Hepatocyte (in vitro differentiated cells): ENCODE results near the gene FNDC3B. TPM values are rescaled to one million over a fixed set of nuclear protein-coding genes. Genes with fewer than 3 reads are reported as not detected.

Experiments used
- DNase-seq: peaks from one replicate; pipeline ENCODE4 v3.0.0-alpha.2; 2016; ENCODE audit warnings: low spot score
- H2AFZ ChIP-seq: fragments of 200-600 bp; sonication (generic); 2 replicates; pipeline ENCODE4 v1.6.0; 2016; ENCODE audit warnings: antibody characterized with exemption, mild to moderate bottlenecking
- H3K27ac ChIP-seq: fragments of 200-600 bp; sonication (generic); 2 replicates; pipeline ENCODE4 v1.5.1; 2016; ENCODE audit warnings: mild to moderate bottlenecking
- H3K27me3 ChIP-seq: fragments of 200-600 bp; sonication (generic); 2 replicates; pipeline ENCODE4 v1.6.1; 2016
- H3K36me3 ChIP-seq: fragments of 200-600 bp; sonication (generic); replicated peaks from 2 replicates; pipeline ENCODE4 v1.5.1; 2016; ENCODE audit warnings: low read depth; ENCODE audit not compliant: insufficient read depth
- H3K4me1 ChIP-seq: fragments of 200-600 bp; sonication (generic); 2 replicates; pipeline ENCODE4 v1.5.1; 2016; ENCODE audit warnings: mild to moderate bottlenecking, moderate library complexity; ENCODE audit not compliant: insufficient read depth
- H3K4me2 ChIP-seq: fragments of 200-600 bp; sonication (generic); 2 replicates; pipeline ENCODE4 v1.6.0; 2016
- H3K4me3 ChIP-seq: fragments of 200-600 bp; sonication (generic); 2 replicates; pipeline ENCODE4 v1.5.1; 2016; ENCODE audit warnings: mild to moderate bottlenecking
- H3K79me2 ChIP-seq: fragments of 200-600 bp; sonication (generic); 2 replicates; pipeline ENCODE4 v1.6.0; 2017; ENCODE audit warnings: mild to moderate bottlenecking
- H3K9me2 ChIP-seq: fragments of 200-600 bp; sonication (generic); replicated peaks from 2 replicates; pipeline ENCODE4 v1.6.0; 2017; ENCODE audit warnings: mild to moderate bottlenecking; ENCODE audit not compliant: insufficient read depth
- H3K9me3 ChIP-seq: fragments of 200-600 bp; sonication (generic); 2 replicates; pipeline ENCODE4 v1.5.1; 2016; ENCODE audit warnings: low read depth, mild to moderate bottlenecking
- H4K20me1 ChIP-seq: fragments of 200-600 bp; sonication (generic); 2 replicates; pipeline ENCODE4 v1.6.0; 2016; ENCODE audit warnings: mild to moderate bottlenecking; ENCODE audit not compliant: insufficient read depth, poor library complexity, severe bottlenecking
- EZH2 ChIP-seq: fragments of 200-600 bp; sonication (generic); IDR thresholded peaks from 2 replicates; pipeline ENCODE4 v1.6.1; 2016; ENCODE audit warnings: antibody characterized with exemption, mild to moderate bottlenecking, borderline replicate concordance
- EZH2phosphoT487 ChIP-seq: fragments of 200-600 bp; sonication (generic); IDR thresholded peaks from one replicate; pipeline ENCODE4 v1.6.1; 2018; ENCODE audit warnings: antibody characterized with exemption, mild to moderate bottlenecking, low read depth, moderate library complexity; ENCODE audit not compliant: unreplicated experiment, severe bottlenecking
- WGBS: methylation state at CpG from one replicate; pipeline ENCODE4 v1.1.6; 2016; ENCODE audit warnings: low lambda C conversion rate; ENCODE audit errors: missing lambda C conversion rate; 5-methylcytosine and 5-hydroxymethylcytosine counted together
- polyA plus RNA-seq: library from polyadenylated mRNA; unstranded; fragments of >200 nt; fragmentation: Nextera tagmentation; extraction: Ambion mirVana; gene quantifications from 2 replicates; pipeline ENCODE4 v1.2.1, GENCODE V29; 2016
- total RNA-seq: library from RNA; depleted of rRNA; stranded (reverse); fragments of >200 nt; gene quantifications from 2 replicates; pipeline ENCODE4 v1.2.3, GENCODE V29; 2014
- TF ChIP-seq, protein P1 (sequence below): fragments of 200-600 bp; sonication (generic); IDR thresholded peaks from 2 replicates; pipeline ENCODE4 v1.5.1; 2016; ENCODE audit warnings: antibody characterized with exemption, mild to moderate bottlenecking; ENCODE audit not compliant: poor library complexity

The FNDC3B gene
- total and polyA plus RNA-seq, 2 experiments from 2014 or later, result 61.2 to 113 TPM

DNA sequence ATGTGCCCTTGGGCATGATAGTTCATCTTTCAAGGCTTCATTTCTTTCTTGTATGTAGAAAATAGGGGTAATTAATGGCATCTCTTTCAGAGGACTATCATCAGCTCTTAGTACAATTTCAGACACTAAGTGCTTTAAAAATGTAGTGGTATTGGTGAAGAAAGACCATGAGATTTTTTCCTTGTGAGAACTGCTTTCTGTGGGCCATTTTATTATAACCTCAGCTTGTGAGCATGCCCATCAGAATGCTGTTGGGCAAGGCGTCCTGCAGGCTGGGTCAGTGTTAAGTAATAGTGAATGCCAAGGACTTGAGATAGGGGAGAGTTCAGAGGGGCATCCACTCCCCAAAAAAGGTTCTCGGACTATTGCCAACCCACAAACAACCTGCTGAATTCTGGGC is 221.0 kb downstream of the FNDC3B start:
- Histone ChIP-seq H3K79me2 (peaks cover 56% of the 10 kb centered on the region), H3K4me3 (no peak overlapping the region), H3K36me3 (no peaks in the 10 kb centered on the region), H3K9me2 (no peaks in the 10 kb centered on the region), H2AFZ (no peak overlapping the region), H3K9me3 (no peaks in the 10 kb centered on the region), H4K20me1 (no peaks in the 10 kb centered on the region), H3K4me2 (no peak overlapping the region), H3K27me3 (no peaks in the 10 kb centered on the region), H3K27ac (no peak overlapping the region), H3K4me1 (peaks cover 33% of the 10 kb centered on the region)
- 95% methylated on average over 2 of the region's 2 CpGs for WGBS
- DNase-seq, result no peak
- TF ChIP-seq, protein P1, sequence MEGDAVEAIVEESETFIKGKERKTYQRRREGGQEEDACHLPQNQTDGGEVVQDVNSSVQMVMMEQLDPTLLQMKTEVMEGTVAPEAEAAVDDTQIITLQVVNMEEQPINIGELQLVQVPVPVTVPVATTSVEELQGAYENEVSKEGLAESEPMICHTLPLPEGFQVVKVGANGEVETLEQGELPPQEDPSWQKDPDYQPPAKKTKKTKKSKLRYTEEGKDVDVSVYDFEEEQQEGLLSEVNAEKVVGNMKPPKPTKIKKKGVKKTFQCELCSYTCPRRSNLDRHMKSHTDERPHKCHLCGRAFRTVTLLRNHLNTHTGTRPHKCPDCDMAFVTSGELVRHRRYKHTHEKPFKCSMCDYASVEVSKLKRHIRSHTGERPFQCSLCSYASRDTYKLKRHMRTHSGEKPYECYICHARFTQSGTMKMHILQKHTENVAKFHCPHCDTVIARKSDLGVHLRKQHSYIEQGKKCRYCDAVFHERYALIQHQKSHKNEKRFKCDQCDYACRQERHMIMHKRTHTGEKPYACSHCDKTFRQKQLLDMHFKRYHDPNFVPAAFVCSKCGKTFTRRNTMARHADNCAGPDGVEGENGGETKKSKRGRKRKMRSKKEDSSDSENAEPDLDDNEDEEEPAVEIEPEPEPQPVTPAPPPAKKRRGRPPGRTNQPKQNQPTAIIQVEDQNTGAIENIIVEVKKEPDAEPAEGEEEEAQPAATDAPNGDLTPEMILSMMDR, result no peak
- TF ChIP-seq EZH2 (no peak), EZH2phosphoT487 (no peak)

DNA sequence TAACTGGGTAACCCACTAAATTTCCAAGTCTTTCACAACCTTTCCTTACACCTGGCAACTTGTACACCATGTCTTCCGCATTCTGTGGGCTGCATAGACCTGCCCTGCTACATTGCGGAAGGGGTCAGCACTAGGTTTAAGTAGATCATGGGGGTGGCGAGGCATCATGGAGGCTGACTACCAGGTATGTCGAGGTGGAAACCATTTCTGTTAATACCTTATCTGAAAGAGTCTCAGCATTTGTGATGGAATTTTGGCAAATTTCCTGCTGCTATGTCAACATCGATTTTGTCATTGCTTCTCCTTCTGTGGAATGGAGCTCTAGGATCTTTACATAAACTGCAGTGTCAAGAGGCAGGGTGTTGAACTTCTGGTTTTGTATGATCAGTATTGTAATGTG is 221.7 kb downstream of the FNDC3B start:
- Histone ChIP-seq H2AFZ (no peak overlapping the region), H3K4me2 (no peak overlapping the region), H3K4me3 (no peak overlapping the region), H3K9me3 (no peaks in the 10 kb centered on the region), H3K36me3 (no peaks in the 10 kb centered on the region), H3K4me1 (peaks cover 33% of the 10 kb centered on the region), H3K27ac (no peak overlapping the region), H3K9me2 (no peaks in the 10 kb centered on the region), H3K27me3 (no peaks in the 10 kb centered on the region), H4K20me1 (no peaks in the 10 kb centered on the region), H3K79me2 (peaks cover 60% of the 10 kb centered on the region)
- WGBS, result 94% methylated on average over 5 of the region's 5 CpGs
- DNase-seq, result no peak
- TF ChIP-seq EZH2phosphoT487 (no peak), EZH2 (no peak)
- TF ChIP-seq, protein P1, result no peak

DNA sequence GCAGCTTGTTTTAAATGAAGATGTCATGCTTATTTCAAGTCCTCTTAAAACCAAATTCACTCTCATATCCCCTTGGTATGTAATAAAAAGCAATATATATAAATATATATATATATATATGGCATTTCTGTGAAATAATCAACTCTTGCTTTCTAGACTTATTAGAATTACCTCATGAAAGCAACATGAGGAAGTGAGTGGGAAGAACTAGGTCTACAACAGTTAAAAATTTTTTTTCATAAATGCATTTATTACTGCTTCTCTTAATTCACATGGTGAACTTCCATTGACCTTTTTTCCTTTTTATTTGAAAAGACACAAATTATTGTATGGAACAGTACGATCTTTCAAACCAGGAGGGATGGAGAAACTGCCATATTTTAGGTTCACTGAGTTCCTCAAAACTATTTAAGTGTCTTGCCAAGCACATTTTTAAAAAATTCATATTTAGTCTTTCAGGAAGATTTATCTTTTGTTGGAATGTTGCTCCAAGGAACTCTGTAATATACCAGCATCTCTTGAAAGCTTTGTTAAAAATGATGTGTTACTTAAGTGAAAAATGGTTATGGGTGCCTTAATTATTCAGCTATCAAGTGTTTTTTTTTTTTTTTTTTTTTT is 223.7 kb downstream of the FNDC3B start:
- DNase-seq, result no peak
- H3K9me2 ChIP-seq, result no peaks in the 10 kb centered on the region

More for the DNA sequence above, 223.7 kb downstream of the FNDC3B start:
- no peak overlapping the region for H3K4me2 ChIP-seq
- H3K9me3 ChIP-seq, result no peaks in the 10 kb centered on the region
- WGBS, result 81% methylated on average over 1 of the region's 1 CpG
- H2AFZ ChIP-seq, result no peak overlapping the region
- H3K27ac ChIP-seq, result no peak overlapping the region
- H3K27me3 ChIP-seq, result no peaks in the 10 kb centered on the region
- no peak overlapping the region for H3K4me3 ChIP-seq
- no peaks in the 10 kb centered on the region for H3K36me3 ChIP-seq
- no peaks in the 10 kb centered on the region for H4K20me1 ChIP-seq
- TF ChIP-seq EZH2, result no peak
- no peak for TF ChIP-seq EZH2phosphoT487
- TF ChIP-seq, protein P1, result no peak
- peaks cover 23% of the 10 kb centered on the region for H3K4me1 ChIP-seq
- peaks cover 69% of the 10 kb centered on the region for H3K79me2 ChIP-seq
